GM12878 (cell line): Measurements from ENCODE around the gene RUVBL2. TPM values are rescaled to one million over a fixed set of nuclear protein-coding genes. Genes with fewer than 3 reads are reported as not detected.

Source experiments
- ATAC-seq: fragments of 200-7000 bp; cut with Tn5 transposase; 3 replicates; pipeline ENCODE4 v1.9.1; 2020; ENCODE audit warnings: mild to moderate bottlenecking, moderate library complexity
- BruUV-seq: library from RNA; stranded (reverse); fragments of 400-500 nt; replicated peaks from 2 replicates; lab custom pipeline; 2021; lab: Mats Ljungman, UMichigan
- CTCF ChIA-PET: fragments of 300-600 bp; sonication (Branson Sonifier 250); formaldehyde crosslinking; extraction: SDS; loops from one replicate; lab custom pipeline; 2021; ENCODE audit warnings: inconsistent platforms; lab: Yijun Ruan, JAX
- POLR2A ChIA-PET: fragments of 350-600 bp; formaldehyde crosslinking; extraction: SDS; loops from one replicate; lab custom pipeline; 2021; ENCODE audit warnings: inconsistent platforms; lab: Charles Lee
- RAD21 ChIA-PET: fragments of 300-600 bp; sonication (Branson Sonifier 250); formaldehyde crosslinking; loops from one replicate; lab custom pipeline; 2023; ENCODE audit warnings: antibody characterized with exemption; ENCODE audit not compliant: unreplicated experiment; lab: Charles Lee
- SMC1A ChIA-PET: fragments of 300-600 bp; sonication (Branson Sonifier 250); formaldehyde crosslinking; loops from one replicate; lab custom pipeline; 2023; ENCODE audit not compliant: unreplicated experiment, uncharacterized antibody; lab: Charles Lee
- DNase-seq: peaks from one replicate; pipeline ENCODE4 v3.0.0-alpha.2; 2011; ENCODE audit warnings: low read depth, low spot score
- FAIRE-seq: peaks from 3 replicates; lab custom pipeline; 2011; peaks lifted over from hg19 to GRCh38; lab: Jason Lieb, UNC
- H2AFZ ChIP-seq: 2 replicates; pipeline ENCODE4 v1.6.0; 2011; ENCODE audit warnings: low read depth, low read length, control low read depth; ENCODE audit not compliant: control insufficient read depth
- H3K27ac ChIP-seq: 2 replicates; pipeline ENCODE4 v1.5.1; 2011; ENCODE audit warnings: control low read depth; ENCODE audit not compliant: control insufficient read depth, insufficient read depth
- H3K27me3 ChIP-seq, 2 experiments: replicated peaks in 1 of 2; 2 replicates each; pipeline versions ENCODE4 v1.6.0 to v1.6.1; 2011; ENCODE audit warnings: low read length in 1 of 2; ENCODE audit not compliant: control insufficient read depth in 2 of 2, insufficient read depth in 2 of 2
- H3K36me3 ChIP-seq, 2 experiments: 2 replicates each; pipeline ENCODE4 v1.5.1; 2011; ENCODE audit warnings: low read length in 1 of 2; ENCODE audit not compliant: control insufficient read depth in 2 of 2, insufficient read depth in 2 of 2
- H3K4me1 ChIP-seq: 2 replicates; pipeline ENCODE4 v1.6.1; 2011; ENCODE audit warnings: mild to moderate bottlenecking, low read length, moderate library complexity, mixed read lengths; ENCODE audit not compliant: control insufficient read depth, insufficient read depth
- H3K4me2 ChIP-seq: 2 replicates; pipeline ENCODE4 v1.6.0; 2011; ENCODE audit warnings: control low read depth; ENCODE audit not compliant: control insufficient read depth, insufficient read depth
- H3K4me3 ChIP-seq: fragments of 200-600 bp; sonication (generic); 2 replicates; pipeline ENCODE4 v1.5.1; 2016
- H3K79me2 ChIP-seq: 2 replicates; pipeline ENCODE4 v1.6.0; 2011; ENCODE audit warnings: low read length; ENCODE audit not compliant: control insufficient read depth, insufficient read depth
- H3K9ac ChIP-seq: 2 replicates; pipeline ENCODE4 v1.8.0; 2011; ENCODE audit warnings: low read length, control low read depth, mixed read lengths; ENCODE audit not compliant: control insufficient read depth, insufficient read depth
- H3K9me3 ChIP-seq: replicated peaks from 3 replicates; pipeline ENCODE4 v1.5.1; 2011; ENCODE audit warnings: mild to moderate bottlenecking, low read length; ENCODE audit not compliant: control insufficient read depth, insufficient read depth
- H4K20me1 ChIP-seq: 2 replicates; pipeline ENCODE4 v1.6.0; 2011; ENCODE audit not compliant: control insufficient read depth, insufficient read depth
- CHD4 ChIP-seq: fragments of 200-600 bp; sonication (generic); IDR thresholded peaks from 2 replicates; pipeline ENCODE4 v1.6.1; 2016; ENCODE audit warnings: mild to moderate bottlenecking
- CREB1 ChIP-seq: IDR thresholded peaks from 2 replicates; pipeline ENCODE4 v1.6.1; 2012; ENCODE audit warnings: low read depth, mild to moderate bottlenecking, inconsistent platforms
- DPF2 ChIP-seq: fragments of 450-650 bp; IDR thresholded peaks from 2 replicates; pipeline ENCODE4 v1.6.1; 2017; ENCODE audit warnings: mild to moderate bottlenecking
- ETV6 ChIP-seq, 2 experiments: fragments of 450-650 bp in 1 of 2; IDR thresholded peaks in 1 of 2; conservative IDR thresholded peaks in 1 of 2; 2 replicates each; pipeline ENCODE4 v1.6.1; 2014; ENCODE audit warnings: antibody characterized with exemption in 1 of 2, borderline replicate concordance in 1 of 2, low read depth in 1 of 2, mild to moderate bottlenecking in 1 of 2, moderate library complexity in 1 of 2
- FOXK2 ChIP-seq: fragments of 450-650 bp; IDR thresholded peaks from 2 replicates; pipeline ENCODE4 v1.6.1; 2017; ENCODE audit warnings: mild to moderate bottlenecking, moderate library complexity
- POLR2A ChIP-seq: IDR thresholded peaks from 2 replicates; pipeline ENCODE4 v1.6.1; 2011; ENCODE audit warnings: low read depth, mild to moderate bottlenecking, low read length
- RAD21 ChIP-seq: IDR thresholded peaks from 2 replicates; pipeline ENCODE4 v1.6.1; 2011; ENCODE audit warnings: mild to moderate bottlenecking, low read depth, low read length, moderate library complexity; ENCODE audit not compliant: insufficient read depth
- STAT1 ChIP-seq: fragments of 450-650 bp; conservative IDR thresholded peaks from 2 replicates; pipeline ENCODE4 v1.6.1; 2014; ENCODE audit warnings: antibody characterized with exemption, mild to moderate bottlenecking
- TAF1 ChIP-seq: IDR thresholded peaks from 2 replicates; pipeline ENCODE4 v1.6.1; 2011; ENCODE audit warnings: mild to moderate bottlenecking, low read depth, low read length, borderline replicate concordance
- ZSCAN29 ChIP-seq: fragments of 450-650 bp; IDR thresholded peaks from 2 replicates; pipeline ENCODE4 v1.6.1; 2017; ENCODE audit warnings: mild to moderate bottlenecking, moderate library complexity
- WGBS: methylation state at CpG from one replicate; pipeline ENCODE4 v1.1.6; 2016; ENCODE audit warnings: low lambda C conversion rate; ENCODE audit not compliant: insufficient replicate concordance, insufficient coverage; ENCODE audit errors: missing lambda C conversion rate; 5-methylcytosine and 5-hydroxymethylcytosine counted together
- in situ Hi-C: fragments of 300-500 bp; cut with MboI; formaldehyde crosslinking; loops from 9 replicates; pipeline ENCODE4 v1.14.3; 2018; ENCODE audit warnings: mixed read lengths
- intact Hi-C: fragments of 100-400 bp; cut with micrococcal nuclease; formaldehyde crosslinking; loops from one replicate; pipeline ENCODE4 v1.14.2; 2022; ENCODE audit not compliant: unreplicated experiment
- polyA plus RNA-seq, 11 experiments: library from polyadenylated mRNA; depleted of rRNA in 4 of 11; unstranded in 6 of 11; stranded (reverse) in 5 of 11; fragments of >200 nt; fragmentation: Nextera tagmentation in 4 of 11; fragmentation: Illumina TruSeq in 1 of 11; extraction: Ambion mirVana in 4 of 11; extraction: Trizol in 1 of 11; gene quantifications; 1 replicate in 1 of 11; 2 replicates in 10 of 11; pipeline versions ENCODE4 v1.2.1 to v1.2.3, GENCODE V29; 2011 to 2016; ENCODE audit warnings: inconsistent platforms in 2 of 11, missing spikeins in 2 of 11, low read depth in 1 of 11
- total RNA-seq, 4 experiments: library from RNA; depleted of rRNA in 3 of 4; stranded (reverse); fragments of >200 nt in 3 of 4; fragmentation: Illumina TruSeq in 1 of 4; extraction: Trizol in 1 of 4; gene quantifications; 2 replicates each; pipeline versions ENCODE4 v1.2.1 to v1.2.3, GENCODE V29; 2013 to 2021
- TF ChIP-seq, protein P1 (sequence below): IDR thresholded peaks from 2 replicates; pipeline ENCODE4 v1.6.1; 2011; ENCODE audit warnings: low read depth, mild to moderate bottlenecking, low read length, moderate library complexity, borderline replicate concordance; ENCODE audit errors: extremely low read depth
- TF ChIP-seq, protein P2 (sequence below): IDR thresholded peaks from 2 replicates; pipeline ENCODE4 v1.6.1; 2011; ENCODE audit warnings: borderline replicate concordance, low read depth, mild to moderate bottlenecking, moderate library complexity, low read length; ENCODE audit not compliant: insufficient read depth, poor library complexity, severe bottlenecking
- TF ChIP-seq, protein P3 (sequence below): IDR thresholded peaks from 2 replicates; pipeline ENCODE4 v1.6.1; 2012; ENCODE audit warnings: low read length, inconsistent platforms

The RUVBL2 gene
- total and polyA plus RNA-seq, 10 of the 15 experiments (the other 5 are each of a cell fraction or from before 2014, with no cell fraction given) = 33.8 to 224 (median 125) TPM

DNA sequence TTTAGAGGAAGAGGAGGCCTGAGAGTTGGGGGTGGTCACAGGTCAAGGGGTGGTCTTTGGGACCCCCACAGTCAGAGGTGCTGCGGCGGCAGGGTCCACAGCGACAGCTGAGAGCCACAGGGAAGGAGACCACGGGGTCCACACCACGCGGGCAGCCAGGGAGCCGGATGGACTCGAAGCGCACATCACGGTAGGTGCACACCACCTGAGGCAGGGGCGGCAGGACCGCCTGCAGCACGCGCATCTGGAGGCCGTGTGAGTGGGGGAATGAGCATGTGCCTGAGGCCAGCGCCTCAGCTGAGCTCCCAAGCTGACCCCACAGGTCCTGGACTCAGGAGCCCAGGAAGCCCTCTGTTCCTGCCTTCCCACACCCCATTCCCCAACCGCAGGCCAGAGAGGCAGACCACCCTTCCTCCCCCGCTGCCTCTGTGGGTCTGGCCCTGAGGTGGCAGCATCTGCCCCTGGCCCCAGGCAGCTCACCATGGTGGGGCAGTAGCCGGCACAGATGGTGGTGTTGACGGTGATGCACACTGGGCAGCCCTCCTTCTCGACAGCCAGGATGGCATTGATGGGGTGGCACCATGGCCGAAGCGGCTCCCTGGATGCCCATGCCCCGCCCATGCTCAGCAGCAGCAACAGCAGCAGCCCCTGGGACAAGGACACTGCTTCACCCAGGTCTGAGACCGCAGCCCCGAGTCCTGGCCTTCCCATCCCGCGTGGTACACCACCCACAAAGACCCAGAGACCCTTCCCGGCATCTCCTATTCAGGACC lies 22.6 kb downstream of the RUVBL2 start:
- ChIA-PET CTCF (no interaction called here), RAD21 (no interaction called here)
- WGBS = 97% methylated on average over 24 of the region's 29 CpGs
- TF ChIP-seq, protein P1, sequence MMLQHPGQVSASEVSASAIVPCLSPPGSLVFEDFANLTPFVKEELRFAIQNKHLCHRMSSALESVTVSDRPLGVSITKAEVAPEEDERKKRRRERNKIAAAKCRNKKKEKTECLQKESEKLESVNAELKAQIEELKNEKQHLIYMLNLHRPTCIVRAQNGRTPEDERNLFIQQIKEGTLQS = no peak
- TF ChIP-seq POLR2A = 0 out of 2 replicates have a peak, but pooled peaks have one; percentile 6
- TF ChIP-seq, all 136 proteins: peak for 1
- Histone ChIP-seq H3K4me2 (no peak overlapping the region), H3K4me1 (peaks cover 12% of the 10 kb centered on the region), H3K9ac (no peak overlapping the region), H2AFZ (no peak overlapping the region), H3K36me3 (peaks cover 0 to 9% of the 10 kb centered on the region in 2 experiments; a peak in 2 of 4 replicates), H3K9me3 (no peaks in the 10 kb centered on the region), H3K27ac (no peak overlapping the region), H3K27me3 (no peaks in the 10 kb centered on the region), H3K79me2 (no peaks in the 10 kb centered on the region), H3K4me3 (no peak overlapping the region), H4K20me1 (no peaks in the 10 kb centered on the region)
- in situ Hi-C loops (no loop called here), intact Hi-C loops (no loop called here)
- no TSS peak for BruUV-seq
- SMC1A ChIA-PET = no interaction called here
- POLR2A ChIA-PET = no interaction called here
- ATAC-seq (no peak), FAIRE-seq (no peak), DNase-seq (no peak)

DNA sequence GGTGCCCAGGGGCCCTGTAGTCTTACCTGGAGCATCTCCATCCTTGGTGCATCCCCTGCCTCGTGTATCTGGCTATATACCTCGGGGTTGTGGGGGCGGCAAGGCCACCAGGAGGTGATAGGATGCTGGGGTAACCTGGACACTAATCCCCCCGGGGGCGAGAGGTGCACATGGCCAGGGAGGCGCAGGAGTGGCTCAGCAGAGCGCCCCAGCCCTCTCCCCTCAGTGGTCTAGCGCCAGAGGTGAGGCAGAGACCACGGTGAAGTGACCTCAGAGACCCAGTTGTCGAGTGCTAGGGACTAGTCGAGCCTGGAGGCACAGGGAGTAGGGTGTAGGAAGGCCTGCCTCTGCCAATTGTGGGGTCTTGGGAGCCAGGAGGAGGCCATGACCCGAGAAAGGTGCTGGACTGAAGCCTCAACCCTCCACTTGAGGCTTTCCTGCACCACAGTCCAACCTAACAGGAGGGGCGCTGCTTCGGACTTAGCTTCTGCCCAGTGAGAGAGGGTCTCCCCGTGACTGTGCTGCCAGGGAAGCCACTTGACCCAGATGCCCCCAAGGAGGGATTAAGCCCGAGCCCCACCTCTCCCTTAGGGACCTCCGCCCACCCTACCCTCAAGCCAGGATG lies 23.5 kb downstream of the RUVBL2 start, which contains the start of gene LHB:
Gene LHB, minus strand, starts transcription at position 51 of the 625 bp plus-strand sequence. Its CDS starts 10 bp downstream, at position 41.
- no peak for ATAC-seq
- Histone ChIP-seq H2AFZ (no peak within 1 kb of the TSS), H3K4me1 (peaks cover 15% of the 10 kb centered on the region), H3K4me2 (peak within 1 kb of the TSS; percentile 82), H3K9me3 (no peaks in the 10 kb centered on the region), H3K27me3 (no peaks in the 10 kb centered on the region), H4K20me1 (no peaks in the 10 kb centered on the region), H3K9ac (no peak within 1 kb of the TSS), H3K79me2 (no peaks in the 10 kb centered on the region), H3K36me3 (peaks cover 0 to 6% of the 10 kb centered on the region in 2 experiments; a peak in 2 of 4 replicates), H3K4me3 (peak within 1 kb of the TSS; percentile 58; the same call in 1 of the 2 replicates), H3K27ac (no peak within 1 kb of the TSS)
- ChIA-PET POLR2A (no interaction called here), CTCF (interaction anchor here (0.8 to 3.1 kb wide), 4 partner anchors 19 to 89 kb away, joined by 3 to 14 read pairs (median 4); partner anchors contain the start of genes GYS1 and RUVBL2), SMC1A (no interaction called here), RAD21 (no interaction called here)
- intact Hi-C loops = no loop called here
- BruUV-seq = no TSS peak
- no peak for FAIRE-seq
- in situ Hi-C loops = no loop called here
- DNase-seq = no peak
- 57% methylated on average over 17 of the region's 17 CpGs for WGBS
- no peak for TF ChIP-seq DPF2
- TF ChIP-seq, protein P2, sequence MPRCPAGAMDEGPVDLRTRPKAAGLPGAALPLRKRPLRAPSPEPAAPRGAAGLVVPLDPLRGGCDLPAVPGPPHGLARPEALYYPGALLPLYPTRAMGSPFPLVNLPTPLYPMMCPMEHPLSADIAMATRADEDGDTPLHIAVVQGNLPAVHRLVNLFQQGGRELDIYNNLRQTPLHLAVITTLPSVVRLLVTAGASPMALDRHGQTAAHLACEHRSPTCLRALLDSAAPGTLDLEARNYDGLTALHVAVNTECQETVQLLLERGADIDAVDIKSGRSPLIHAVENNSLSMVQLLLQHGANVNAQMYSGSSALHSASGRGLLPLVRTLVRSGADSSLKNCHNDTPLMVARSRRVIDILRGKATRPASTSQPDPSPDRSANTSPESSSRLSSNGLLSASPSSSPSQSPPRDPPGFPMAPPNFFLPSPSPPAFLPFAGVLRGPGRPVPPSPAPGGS = no peak
- no peak for TF ChIP-seq TAF1
- TF ChIP-seq ZSCAN29 = no peak
- TF ChIP-seq, protein P3, sequence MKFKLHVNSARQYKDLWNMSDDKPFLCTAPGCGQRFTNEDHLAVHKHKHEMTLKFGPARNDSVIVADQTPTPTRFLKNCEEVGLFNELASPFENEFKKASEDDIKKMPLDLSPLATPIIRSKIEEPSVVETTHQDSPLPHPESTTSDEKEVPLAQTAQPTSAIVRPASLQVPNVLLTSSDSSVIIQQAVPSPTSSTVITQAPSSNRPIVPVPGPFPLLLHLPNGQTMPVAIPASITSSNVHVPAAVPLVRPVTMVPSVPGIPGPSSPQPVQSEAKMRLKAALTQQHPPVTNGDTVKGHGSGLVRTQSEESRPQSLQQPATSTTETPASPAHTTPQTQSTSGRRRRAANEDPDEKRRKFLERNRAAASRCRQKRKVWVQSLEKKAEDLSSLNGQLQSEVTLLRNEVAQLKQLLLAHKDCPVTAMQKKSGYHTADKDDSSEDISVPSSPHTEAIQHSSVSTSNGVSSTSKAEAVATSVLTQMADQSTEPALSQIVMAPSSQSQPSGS = no peak
- no peak for TF ChIP-seq FOXK2
- no peak for TF ChIP-seq ETV6 (conservative IDR thresholded peaks at IDR 0.05 in 1 of 2, IDR thresholded peaks at IDR 0.05 in 1 of 2; ENCODE audit: borderline replicate concordance in 1 of 2, low read depth in 1 of 2)
- no peak for TF ChIP-seq RAD21
- no peak for TF ChIP-seq CHD4
- no peak for TF ChIP-seq CREB1
- no peak for TF ChIP-seq STAT1
